HepG2 (cell line): Measurements from ENCODE around the gene GPS1. TPM values are rescaled to one million over a fixed set of nuclear protein-coding genes. Genes with fewer than 3 reads are reported as not detected.
A peak's percentile ranks its signal among the peaks of the same experiment; 100 is the strongest.

ENCODE experiments used
- BRD4 ChIP-seq: sonication (generic); formaldehyde crosslinking; IDR thresholded peaks from 2 replicates; pipeline ENCODE4 v1.4.0; 2020; ENCODE audit warnings: missing genetic modification reagents
- FOXA3 ChIP-seq: IDR thresholded peaks from 2 replicates; pipeline ENCODE4 v1.6.1; 2016; ENCODE audit warnings: missing genetic modification reagents, missing compliant biosample characterization
- HIC2 ChIP-seq: sonication (generic); formaldehyde crosslinking; IDR thresholded peaks from 2 replicates; pipeline ENCODE4 v1.9.0; 2022; ENCODE audit warnings: low read depth, missing genetic modification reagents
- HNF4A ChIP-seq: sonication (generic); formaldehyde crosslinking; IDR thresholded peaks from 2 replicates; pipeline ENCODE4 v1.4.0; 2020; ENCODE audit warnings: missing genetic modification reagents
- HOXA7 ChIP-seq: sonication (generic); formaldehyde crosslinking; IDR thresholded peaks from 2 replicates; pipeline ENCODE4 v1.8.1; 2022; ENCODE audit warnings: mild to moderate bottlenecking, missing genetic modification reagents, moderate library complexity
- IKZF5 ChIP-seq: IDR thresholded peaks from 2 replicates; pipeline ENCODE4 v1.6.1; 2018; ENCODE audit warnings: missing genetic modification reagents, mild to moderate bottlenecking, missing compliant biosample characterization
- KLF11 ChIP-seq: IDR thresholded peaks from 2 replicates; pipeline ENCODE4 v1.6.1; 2016; ENCODE audit warnings: missing compliant biosample characterization
- MATR3 ChIP-seq: sonication (generic); formaldehyde crosslinking; IDR thresholded peaks from 2 replicates; pipeline ENCODE4 v1.4.0; 2020; ENCODE audit warnings: missing genetic modification reagents
- MAZ ChIP-seq, 2 experiments: sonication (generic) in 1 of 2; formaldehyde crosslinking in 1 of 2; IDR thresholded peaks; 2 replicates each; pipeline versions ENCODE4 v1.5.0 to v1.6.1; 2012 to 2020; ENCODE audit warnings: low read depth in 2 of 2, mild to moderate bottlenecking in 2 of 2, borderline replicate concordance in 1 of 2, improper control_type of control experiment in 1 of 2, low read length in 1 of 2, missing genetic modification reagents in 1 of 2, moderate library complexity in 1 of 2
- SP140L ChIP-seq: sonication (generic); formaldehyde crosslinking; IDR thresholded peaks from 2 replicates; pipeline ENCODE4 v1.4.0; 2020; ENCODE audit warnings: missing genetic modification reagents, borderline replicate concordance
- TARDBP ChIP-seq: sonication (generic); formaldehyde crosslinking; IDR thresholded peaks from 2 replicates; pipeline ENCODE4 v1.8.0; 2022; ENCODE audit warnings: mild to moderate bottlenecking, missing genetic modification reagents
- ZBTB4 ChIP-seq: sonication (generic); formaldehyde crosslinking; IDR thresholded peaks from 2 replicates; pipeline ENCODE4 v1.4.0; 2020; ENCODE audit warnings: missing genetic modification reagents, mild to moderate bottlenecking, borderline replicate concordance
- ZNF414 ChIP-seq: sonication (generic); formaldehyde crosslinking; IDR thresholded peaks from 2 replicates; pipeline ENCODE4 v1.5.0; 2020; ENCODE audit warnings: missing genetic modification reagents
- ZNF782 ChIP-seq: sonication (generic); formaldehyde crosslinking; IDR thresholded peaks from 2 replicates; pipeline ENCODE4 v1.4.0; 2020; ENCODE audit warnings: missing genetic modification reagents, mild to moderate bottlenecking, borderline replicate concordance
- polyA plus RNA-seq, 8 experiments: library from polyadenylated mRNA; depleted of rRNA in 3 of 8; stranded (reverse) in 7 of 8; unstranded in 1 of 8; fragments of >200 nt; fragmentation: Illumina TruSeq in 4 of 8; extraction: Trizol in 4 of 8; gene quantifications; 2 replicates each; pipeline versions ENCODE4 v1.2.1 to v1.2.3, GENCODE V29; 2011 to 2016; ENCODE audit warnings: low read depth in 4 of 8, missing spikeins in 1 of 8, mixed read lengths in 1 of 8; ENCODE audit not compliant: insufficient read depth in 1 of 8
- total RNA-seq, 5 experiments: library from RNA; depleted of rRNA; stranded (reverse); fragments of >200 nt; fragmentation: Illumina TruSeq; extraction: Trizol; gene quantifications; 2 replicates each; pipeline ENCODE4 v1.2.3, GENCODE V29; 2016; ENCODE audit warnings: low read depth in 1 of 5

GPS1 gene
- total and polyA plus RNA-seq, 2 of the 13 experiments (the other 11 are each of a cell fraction or from before 2014, with no cell fraction given): 124 to 128 TPM

GRCh38 chr17:82101767-82102679 lies 50.3 kb downstream of the GPS1 start (continued):
- TF ChIP-seq SP140L (CRISPR knock-in tag) (0 out of 2 replicates have a peak, but pooled peaks have one; percentile 65), FOXA3 (CRISPR knock-in tag) (peak; percentile 59), HIC2 (CRISPR knock-in tag) (peak; percentile 99), HNF4A (CRISPR knock-in tag) (peak; percentile 74), ZBTB4 (0 out of 2 replicates have a peak, but pooled peaks have one; percentile 60), BRD4 (CRISPR knock-in tag) (peak; percentile 2; the same call in 1 of the 2 replicates), TARDBP (peak; percentile 77; the same call in 1 of the 2 replicates), MATR3 (no peak), HOXA7 (no peak), IKZF5 (CRISPR knock-in tag) (peak; percentile 78), MAZ (IDR thresholded peaks at IDR 0.05; ENCODE audit: borderline replicate concordance, low read depth, low read length) (peak; percentile 87), MAZ (CRISPR knock-in tag; IDR thresholded peaks at IDR 0.05; ENCODE audit: low read depth) (peak; percentile 97), ZNF414 (CRISPR knock-in tag) (no peak), KLF11 (CRISPR knock-in tag) (peak; percentile 91), ZNF782 (no peak; the same call in 1 of the 2 replicates)
